GM12878 (cell line): Measurements from ENCODE around the gene CLASRP. TPM values are rescaled to one million over a fixed set of nuclear protein-coding genes. Genes with fewer than 3 reads are reported as not detected.

ENCODE experiments used
- HDGF ChIP-seq: fragments of 450-650 bp; IDR thresholded peaks from 2 replicates; pipeline ENCODE4 v1.6.1; 2016; ENCODE audit warnings: antibody characterized with exemption
- MEF2B ChIP-seq: fragments of 450-650 bp; IDR thresholded peaks from 2 replicates; pipeline ENCODE4 v1.6.1; 2018; ENCODE audit warnings: mild to moderate bottlenecking, moderate library complexity; ENCODE audit not compliant: partially characterized antibody, poor library complexity, severe bottlenecking
- MTA2 ChIP-seq: fragments of 450-650 bp; IDR thresholded peaks from 2 replicates; pipeline ENCODE4 v1.6.1; 2016; ENCODE audit warnings: low read depth, mild to moderate bottlenecking, moderate library complexity
- NR2F1 ChIP-seq: fragments of 450-650 bp; conservative IDR thresholded peaks from 2 replicates; pipeline ENCODE4 v1.6.1; 2017; ENCODE audit warnings: mild to moderate bottlenecking
- SUZ12 ChIP-seq: fragments of 200-600 bp; sonication (generic); IDR thresholded peaks from one replicate; pipeline ENCODE4 v1.6.1; 2018; ENCODE audit warnings: antibody characterized with exemption, mild to moderate bottlenecking; ENCODE audit not compliant: unreplicated experiment
- USF2 ChIP-seq: IDR thresholded peaks from 2 replicates; pipeline ENCODE4 v1.6.1; 2011; ENCODE audit warnings: low read depth, low read length, improper control_type of control experiment, borderline replicate concordance
- WRNIP1 ChIP-seq: IDR thresholded peaks from 2 replicates; pipeline ENCODE4 v1.6.1; 2011; ENCODE audit warnings: low read depth, low read length, improper control_type of control experiment, borderline replicate concordance
- ZNF622 ChIP-seq: fragments of 450-650 bp; IDR thresholded peaks from 2 replicates; pipeline ENCODE4 v1.6.1; 2017; ENCODE audit warnings: mild to moderate bottlenecking, inconsistent platforms
- polyA plus RNA-seq, 11 experiments: library from polyadenylated mRNA; depleted of rRNA in 4 of 11; unstranded in 6 of 11; stranded (reverse) in 5 of 11; fragments of >200 nt; fragmentation: Nextera tagmentation in 4 of 11; fragmentation: Illumina TruSeq in 1 of 11; extraction: Ambion mirVana in 4 of 11; extraction: Trizol in 1 of 11; gene quantifications; 1 replicate in 1 of 11; 2 replicates in 10 of 11; pipeline versions ENCODE4 v1.2.1 to v1.2.3, GENCODE V29; 2011 to 2016; ENCODE audit warnings: inconsistent platforms in 2 of 11, missing spikeins in 2 of 11, low read depth in 1 of 11
- total RNA-seq, 4 experiments: library from RNA; depleted of rRNA in 3 of 4; stranded (reverse); fragments of >200 nt in 3 of 4; fragmentation: Illumina TruSeq in 1 of 4; extraction: Trizol in 1 of 4; gene quantifications; 2 replicates each; pipeline versions ENCODE4 v1.2.1 to v1.2.3, GENCODE V29; 2013 to 2021
- TF ChIP-seq, protein P1 (sequence below): fragments of 450-650 bp; IDR thresholded peaks from 2 replicates; pipeline ENCODE4 v1.6.1; 2018; ENCODE audit warnings: borderline replicate concordance, mild to moderate bottlenecking; ENCODE audit not compliant: partially characterized antibody
- TF ChIP-seq, protein P2 (sequence below): IDR thresholded peaks from 2 replicates; pipeline ENCODE4 v1.6.1; 2012; ENCODE audit warnings: low read depth, low read length, improper control_type of control experiment
- TF ChIP-seq, protein P3 (sequence below): fragments of 450-650 bp; IDR thresholded peaks from 2 replicates; pipeline ENCODE4 v1.6.1; 2017; ENCODE audit warnings: antibody characterized with exemption, mild to moderate bottlenecking, moderate library complexity
- TF ChIP-seq, protein P4 (sequence below): fragments of 450-650 bp; IDR thresholded peaks from 2 replicates; pipeline ENCODE4 v1.6.1; 2017; ENCODE audit warnings: mild to moderate bottlenecking

The CLASRP gene
- total and polyA plus RNA-seq, 10 of the 15 experiments (the other 5 are each of a cell fraction or from before 2014, with no cell fraction given), result 0.68 to 75.8 (median 30.2) TPM

- TF ChIP-seq USF2 (no peak), HDGF (no peak), SUZ12 (no peak), NR2F1 (peak; percentile 65), ZNF622 (no peak), WRNIP1 (peak; percentile 78; the same call in 1 of the 2 replicates), MEF2B (peak; percentile 70), MTA2 (peak; percentile 50; the same call in 1 of the 2 replicates)
- TF ChIP-seq, protein P1, sequence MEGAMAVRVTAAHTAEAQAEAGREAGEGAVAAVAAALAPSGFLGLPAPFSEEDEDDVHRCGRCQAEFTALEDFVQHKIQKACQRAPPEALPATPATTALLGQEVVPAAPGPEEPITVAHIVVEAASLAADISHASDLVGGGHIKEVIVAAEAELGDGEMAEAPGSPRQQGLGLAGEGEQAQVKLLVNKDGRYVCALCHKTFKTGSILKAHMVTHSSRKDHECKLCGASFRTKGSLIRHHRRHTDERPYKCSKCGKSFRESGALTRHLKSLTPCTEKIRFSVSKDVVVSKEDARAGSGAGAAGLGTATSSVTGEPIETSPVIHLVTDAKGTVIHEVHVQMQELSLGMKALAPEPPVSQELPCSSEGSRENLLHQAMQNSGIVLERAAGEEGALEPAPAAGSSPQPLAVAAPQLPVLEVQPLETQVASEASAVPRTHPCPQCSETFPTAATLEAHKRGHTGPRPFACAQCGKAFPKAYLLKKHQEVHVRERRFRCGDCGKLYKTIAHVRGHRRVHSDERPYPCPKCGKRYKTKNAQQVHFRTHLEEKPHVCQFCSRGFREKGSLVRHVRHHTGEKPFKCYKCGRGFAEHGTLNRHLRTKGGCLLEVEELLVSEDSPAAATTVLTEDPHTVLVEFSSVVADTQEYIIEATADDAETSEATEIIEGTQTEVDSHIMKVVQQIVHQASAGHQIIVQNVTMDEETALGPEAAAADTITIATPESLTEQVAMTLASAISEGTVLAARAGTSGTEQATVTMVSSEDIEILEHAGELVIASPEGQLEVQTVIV, result peak; percentile 84
- TF ChIP-seq, protein P2, sequence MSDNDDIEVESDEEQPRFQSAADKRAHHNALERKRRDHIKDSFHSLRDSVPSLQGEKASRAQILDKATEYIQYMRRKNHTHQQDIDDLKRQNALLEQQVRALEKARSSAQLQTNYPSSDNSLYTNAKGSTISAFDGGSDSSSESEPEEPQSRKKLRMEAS, result peak; percentile 72
- TF ChIP-seq, protein P3, sequence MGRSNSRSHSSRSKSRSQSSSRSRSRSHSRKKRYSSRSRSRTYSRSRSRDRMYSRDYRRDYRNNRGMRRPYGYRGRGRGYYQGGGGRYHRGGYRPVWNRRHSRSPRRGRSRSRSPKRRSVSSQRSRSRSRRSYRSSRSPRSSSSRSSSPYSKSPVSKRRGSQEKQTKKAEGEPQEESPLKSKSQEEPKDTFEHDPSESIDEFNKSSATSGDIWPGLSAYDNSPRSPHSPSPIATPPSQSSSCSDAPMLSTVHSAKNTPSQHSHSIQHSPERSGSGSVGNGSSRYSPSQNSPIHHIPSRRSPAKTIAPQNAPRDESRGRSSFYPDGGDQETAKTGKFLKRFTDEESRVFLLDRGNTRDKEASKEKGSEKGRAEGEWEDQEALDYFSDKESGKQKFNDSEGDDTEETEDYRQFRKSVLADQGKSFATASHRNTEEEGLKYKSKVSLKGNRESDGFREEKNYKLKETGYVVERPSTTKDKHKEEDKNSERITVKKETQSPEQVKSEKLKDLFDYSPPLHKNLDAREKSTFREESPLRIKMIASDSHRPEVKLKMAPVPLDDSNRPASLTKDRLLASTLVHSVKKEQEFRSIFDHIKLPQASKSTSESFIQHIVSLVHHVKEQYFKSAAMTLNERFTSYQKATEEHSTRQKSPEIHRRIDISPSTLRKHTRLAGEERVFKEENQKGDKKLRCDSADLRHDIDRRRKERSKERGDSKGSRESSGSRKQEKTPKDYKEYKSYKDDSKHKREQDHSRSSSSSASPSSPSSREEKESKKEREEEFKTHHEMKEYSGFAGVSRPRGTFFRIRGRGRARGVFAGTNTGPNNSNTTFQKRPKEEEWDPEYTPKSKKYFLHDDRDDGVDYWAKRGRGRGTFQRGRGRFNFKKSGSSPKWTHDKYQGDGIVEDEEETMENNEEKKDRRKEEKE, result 0 out of 2 replicates have a peak, but pooled peaks have one; percentile 21
- TF ChIP-seq, protein P4, sequence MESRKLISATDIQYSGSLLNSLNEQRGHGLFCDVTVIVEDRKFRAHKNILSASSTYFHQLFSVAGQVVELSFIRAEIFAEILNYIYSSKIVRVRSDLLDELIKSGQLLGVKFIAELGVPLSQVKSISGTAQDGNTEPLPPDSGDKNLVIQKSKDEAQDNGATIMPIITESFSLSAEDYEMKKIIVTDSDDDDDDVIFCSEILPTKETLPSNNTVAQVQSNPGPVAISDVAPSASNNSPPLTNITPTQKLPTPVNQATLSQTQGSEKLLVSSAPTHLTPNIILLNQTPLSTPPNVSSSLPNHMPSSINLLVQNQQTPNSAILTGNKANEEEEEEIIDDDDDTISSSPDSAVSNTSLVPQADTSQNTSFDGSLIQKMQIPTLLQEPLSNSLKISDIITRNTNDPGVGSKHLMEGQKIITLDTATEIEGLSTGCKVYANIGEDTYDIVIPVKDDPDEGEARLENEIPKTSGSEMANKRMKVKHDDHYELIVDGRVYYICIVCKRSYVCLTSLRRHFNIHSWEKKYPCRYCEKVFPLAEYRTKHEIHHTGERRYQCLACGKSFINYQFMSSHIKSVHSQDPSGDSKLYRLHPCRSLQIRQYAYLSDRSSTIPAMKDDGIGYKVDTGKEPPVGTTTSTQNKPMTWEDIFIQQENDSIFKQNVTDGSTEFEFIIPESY, result no peak
These were observed 54.2 kb downstream of the CLASRP start, which contains the start of gene PPP1R37 (continued) for GRCh38 chr19:45092747-45093678.
